Peyer's patch (tissue), 4 donors: ENCODE data around the gene GAB1.
A peak's percentile ranks its signal among the peaks of the same experiment; 100 is the strongest.

Source experiments
- CTCF ChIP-seq, 6 experiments: fragments of 450-650 bp in 4 of 6; fragments of 200-600 bp in 2 of 6; sonication (generic) in 1 of 6; IDR thresholded peaks; one replicate each; pipeline ENCODE4 v1.5.1; 2017 to 2019; ENCODE audit warnings: antibody characterized with exemption in 6 of 6, mild to moderate bottlenecking in 3 of 6, moderate library complexity in 1 of 6
- POLR2A ChIP-seq, 2 donors: fragments of 450-650 bp; IDR thresholded peaks; one replicate each; pipeline ENCODE4 v1.5.1; 2017; ENCODE audit warnings: antibody characterized with exemption in 2 of 2, mild to moderate bottlenecking in 2 of 2, moderate library complexity in 2 of 2

DNA sequence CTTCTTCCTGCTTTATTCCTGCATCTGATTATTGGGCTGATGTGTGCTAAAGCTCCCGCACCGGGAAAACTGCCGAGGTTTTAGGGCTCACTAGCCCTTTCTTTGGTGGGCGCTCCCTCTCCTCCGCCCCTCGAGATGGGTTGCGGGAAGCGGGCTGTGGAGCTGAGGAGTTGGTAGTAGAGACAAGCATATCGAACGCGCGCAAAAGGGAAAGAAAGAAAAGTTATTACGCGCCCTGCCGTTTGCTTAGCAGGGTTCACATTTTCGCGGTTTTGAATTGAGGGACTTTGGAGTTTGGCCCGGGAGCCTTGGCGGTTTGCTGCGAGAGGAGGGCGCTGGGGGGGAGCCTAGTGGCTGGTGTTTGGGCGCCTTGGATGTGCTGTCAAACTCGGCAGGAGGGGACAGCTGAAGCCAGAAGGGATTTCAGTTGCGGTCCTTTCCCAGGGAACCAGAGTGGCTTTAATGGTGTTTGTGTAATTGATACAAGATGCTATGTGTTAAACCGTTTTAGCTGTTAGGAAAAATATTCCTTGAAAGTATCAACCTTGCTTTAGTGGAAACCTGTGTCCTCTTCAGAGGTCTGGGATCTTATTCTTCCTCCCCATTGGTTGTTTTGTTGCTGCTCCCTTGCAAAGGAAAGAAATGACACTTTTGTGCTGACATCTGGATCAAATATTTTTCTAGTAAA, 1.1 kb downstream of the GAB1 start:
- TF ChIP-seq CTCF (IDR thresholded peaks at IDR 0.05): peak in 2 of 6 experiments; percentile 11 to 13
- TF ChIP-seq POLR2A (IDR thresholded peaks at IDR 0.05): peak in 1 of 2 donors; percentile 24
